Activated CD8-positive, alpha-beta memory T cell treated with anti-CD3 and anti-CD28 coated beads, Interleukin-2, amount 10 ng/mL, durations not matched to agents 7 days and 5 days (primary cell): ENCODE measurements around the gene TTLL12. TPM values are rescaled to one million over a fixed set of nuclear protein-coding genes. Genes with fewer than 3 reads are reported as not detected.

Source experiments
- ATAC-seq: fragments of 150-1000 bp; cut with Tn5 transposase; one replicate; pipeline ENCODE4 v1.10.0; 2021; ENCODE audit warnings: moderate library complexity
- CTCF ChIA-PET: fragments of 350-600 bp; sonication (Branson Sonifier 250); formaldehyde crosslinking; loops from one replicate; lab custom pipeline; 2021; ENCODE audit warnings: antibody characterized with exemption; lab: Charles Lee
- DNase-seq: peaks from one replicate; pipeline ENCODE4 v3.0.0-alpha.2; 2020
- H3K27ac Mint-ChIP-seq: one replicate; pipeline ENCODE4 v1.8.0; 2021; ENCODE audit warnings: mild to moderate bottlenecking, mixed read lengths
- H3K27me3 Mint-ChIP-seq: one replicate; pipeline ENCODE4 v1.8.0; 2021; ENCODE audit warnings: mixed read lengths
- H3K36me3 Mint-ChIP-seq: one replicate; pipeline ENCODE4 v1.8.0; 2021; ENCODE audit warnings: mild to moderate bottlenecking, mixed read lengths
- H3K4me1 Mint-ChIP-seq: one replicate; pipeline ENCODE4 v1.8.0; 2021; ENCODE audit warnings: mixed read lengths
- H3K4me3 Mint-ChIP-seq: one replicate; pipeline ENCODE4 v1.8.0; 2021; ENCODE audit warnings: mild to moderate bottlenecking, moderate library complexity, mixed read lengths
- H3K9me3 Mint-ChIP-seq: one replicate; pipeline ENCODE4 v1.8.0; 2022; ENCODE audit warnings: low read depth, mixed read lengths
- total RNA-seq, 2 experiments: library from RNA; stranded (reverse); gene quantifications; one replicate each; pipeline ENCODE4 v1.2.3, GENCODE V29; 2021

Gene TTLL12
- total RNA-seq, 2 experiments from 2014 or later, result 40.3 to 49.7 TPM

- H3K27me3 Mint-ChIP-seq, result no peaks in the 10 kb centered on the region
- no peak for ATAC-seq
- CTCF ChIA-PET, result no interaction called here
- H3K9me3 Mint-ChIP-seq, result no peaks in the 10 kb centered on the region
- H3K4me3 Mint-ChIP-seq, result no peak overlapping the region
- H3K4me1 Mint-ChIP-seq, result peaks cover 8% of the 10 kb centered on the region
- DNase-seq, result no peak
- peak overlapping the region; percentile 20 for H3K27ac Mint-ChIP-seq
- H3K36me3 Mint-ChIP-seq, result no peaks in the 10 kb centered on the region
Observed at GRCh38 chr22:43226377-43227238, 39.7 kb upstream of the TTLL12 start.

DNA sequence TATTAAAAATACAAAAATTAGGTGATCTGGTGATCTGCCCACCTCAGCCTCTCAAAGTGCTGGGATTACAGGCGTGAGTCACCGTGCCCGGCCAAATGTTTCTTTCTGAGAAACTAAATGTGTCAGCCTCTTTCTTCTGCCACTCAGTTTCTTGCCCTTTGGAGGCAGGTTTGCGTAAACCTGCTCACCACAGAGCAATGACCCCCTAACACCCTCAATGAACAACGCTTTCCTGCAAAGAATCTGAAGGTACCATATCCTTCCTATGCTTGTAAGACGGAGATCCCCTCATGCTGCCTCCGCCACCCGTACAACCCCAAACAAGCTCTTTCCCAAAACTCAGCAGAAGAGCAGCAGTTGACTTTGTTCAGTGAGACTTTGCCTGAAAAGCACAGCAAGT is 38.7 kb upstream of the TTLL12 start:
- no peaks in the 10 kb centered on the region for H3K9me3 Mint-ChIP-seq
- CTCF ChIA-PET, result interaction anchor here (1.4 kb wide), 1 partner anchor 48 kb away, joined by 4 read pairs; no protein-coding TSS in a partner anchor
- no peak for DNase-seq
- ATAC-seq, result no peak
- no peaks in the 10 kb centered on the region for H3K36me3 Mint-ChIP-seq
- H3K27ac Mint-ChIP-seq, result no peak overlapping the region
- peaks cover 5% of the 10 kb centered on the region for H3K4me1 Mint-ChIP-seq
- no peaks in the 10 kb centered on the region for H3K27me3 Mint-ChIP-seq
- H3K4me3 Mint-ChIP-seq, result no peak overlapping the region

- H3K4me3 Mint-ChIP-seq, result no peak overlapping the region
- no peaks in the 10 kb centered on the region for H3K9me3 Mint-ChIP-seq
- DNase-seq (no peak), ATAC-seq (no peak)
- no peaks in the 10 kb centered on the region for H3K27me3 Mint-ChIP-seq
- no peaks in the 10 kb centered on the region for H3K36me3 Mint-ChIP-seq
- H3K4me1 Mint-ChIP-seq, result peaks cover 5% of the 10 kb centered on the region
- CTCF ChIA-PET, result no interaction called here
- no peak overlapping the region for H3K27ac Mint-ChIP-seq
Observed at GRCh38 chr22:43222987-43223386, 36.1 kb upstream of the TTLL12 start.

DNA sequence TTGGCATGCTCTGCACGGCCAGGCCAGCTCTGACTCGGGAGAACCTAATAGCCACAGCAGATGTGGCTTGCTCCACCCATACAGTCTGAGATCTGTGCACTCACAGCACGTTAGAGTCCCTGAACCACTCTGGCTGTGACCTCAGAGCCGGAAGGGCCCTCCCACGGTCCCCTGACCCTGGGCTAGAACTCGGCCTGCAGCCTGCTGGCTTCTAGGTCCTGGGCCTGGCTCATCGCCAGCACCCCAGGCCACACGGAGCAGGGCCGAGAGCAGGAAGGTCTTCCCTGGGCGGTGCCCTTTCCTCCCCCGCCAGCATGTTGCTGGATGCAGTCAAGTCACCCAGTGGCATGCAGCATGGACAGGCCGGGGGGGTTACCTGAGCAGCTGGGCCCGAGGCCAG is 35.3 kb upstream of the TTLL12 start:
- Mint-ChIP-seq H3K9me3 (no peaks in the 10 kb centered on the region), H3K4me3 (no peak overlapping the region), H3K36me3 (no peaks in the 10 kb centered on the region), H3K27me3 (no peaks in the 10 kb centered on the region), H3K4me1 (peaks cover 5% of the 10 kb centered on the region), H3K27ac (no peak overlapping the region)
- CTCF ChIA-PET, result no interaction called here
- no peak for ATAC-seq
- no peak for DNase-seq

- Mint-ChIP-seq H3K27me3 (no peaks in the 10 kb centered on the region), H3K4me3 (no peak overlapping the region), H3K27ac (no peak overlapping the region), H3K36me3 (no peaks in the 10 kb centered on the region), H3K9me3 (no peaks in the 10 kb centered on the region), H3K4me1 (no peaks in the 10 kb centered on the region)
- CTCF ChIA-PET, result interaction anchor here (1.0 kb wide), 1 partner anchor 11 kb away, joined by 3 read pairs; no protein-coding TSS in a partner anchor
- DNase-seq, result no peak
- ATAC-seq, result peak; percentile 16
Observed at GRCh38 chr22:43220625-43221380, 33.9 kb upstream of the TTLL12 start.

DNA sequence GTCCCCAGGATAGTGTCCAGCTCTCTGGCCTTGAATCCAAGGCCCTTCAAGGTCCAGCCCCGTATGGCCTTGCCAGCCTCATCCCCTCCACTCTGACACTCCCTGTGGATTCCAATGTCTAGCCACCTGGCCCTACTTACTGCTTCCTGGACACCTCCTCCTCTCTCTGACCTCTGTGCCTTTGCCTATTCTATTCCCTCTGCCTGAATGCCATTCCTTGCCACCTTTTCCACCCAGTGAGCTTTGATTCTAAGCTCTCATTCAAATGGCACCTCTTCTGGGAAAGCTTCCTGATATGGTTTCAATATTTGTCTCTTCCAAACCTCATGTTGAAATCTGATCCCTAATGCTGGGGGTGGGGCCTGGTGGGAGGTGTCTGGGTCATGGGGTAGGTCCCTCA is 31.9 kb upstream of the TTLL12 start:
- DNase-seq (no peak), ATAC-seq (no peak)
- H3K27ac Mint-ChIP-seq, result no peak overlapping the region
- no peaks in the 10 kb centered on the region for H3K36me3 Mint-ChIP-seq
- CTCF ChIA-PET, result no interaction called here
- H3K4me1 Mint-ChIP-seq, result no peaks in the 10 kb centered on the region
- no peak overlapping the region for H3K4me3 Mint-ChIP-seq
- H3K27me3 Mint-ChIP-seq, result no peaks in the 10 kb centered on the region
- no peaks in the 10 kb centered on the region for H3K9me3 Mint-ChIP-seq

GRCh38 chr22:43217285-43218030 is 30.5 kb upstream of the TTLL12 start:
- Mint-ChIP-seq H3K4me3 (no peak overlapping the region), H3K27me3 (no peaks in the 10 kb centered on the region), H3K27ac (no peak overlapping the region), H3K9me3 (no peaks in the 10 kb centered on the region), H3K36me3 (no peaks in the 10 kb centered on the region), H3K4me1 (no peaks in the 10 kb centered on the region)
- CTCF ChIA-PET, result no interaction called here
- DNase-seq (no peak), ATAC-seq (no peak)

- Mint-ChIP-seq H3K9me3 (no peaks in the 10 kb centered on the region), H3K36me3 (no peaks in the 10 kb centered on the region), H3K27me3 (no peaks in the 10 kb centered on the region), H3K4me3 (no peak overlapping the region), H3K27ac (no peak overlapping the region), H3K4me1 (no peaks in the 10 kb centered on the region)
- no peak for ATAC-seq
- no peak for DNase-seq
- CTCF ChIA-PET, result no interaction called here
Observed at GRCh38 chr22:43216738-43217137, 29.8 kb upstream of the TTLL12 start.

DNA sequence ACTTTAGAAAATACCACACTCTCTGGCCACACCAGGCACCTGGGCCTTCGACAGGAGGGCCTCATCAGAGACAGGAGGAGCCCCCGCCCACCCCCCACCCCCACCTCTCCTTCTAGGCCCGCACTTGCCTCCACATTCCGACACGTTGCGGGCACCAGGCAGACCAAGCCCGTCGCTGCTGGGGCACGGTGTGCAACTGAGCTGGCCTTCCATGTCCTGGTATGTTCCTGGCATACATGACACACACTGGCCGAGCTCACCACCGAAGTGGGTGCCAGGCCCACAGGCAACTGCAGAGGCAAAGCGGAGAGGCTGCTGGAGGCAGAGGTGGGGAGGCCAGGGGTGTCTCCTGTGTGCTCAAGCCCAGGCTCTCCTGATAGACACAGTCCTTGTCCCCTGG is 27.0 kb upstream of the TTLL12 start:
- CTCF ChIA-PET, result no interaction called here
- H3K4me3 Mint-ChIP-seq, result no peak overlapping the region
- DNase-seq (no peak), ATAC-seq (no peak)
- no peaks in the 10 kb centered on the region for H3K4me1 Mint-ChIP-seq
- H3K36me3 Mint-ChIP-seq, result no peaks in the 10 kb centered on the region
- H3K27me3 Mint-ChIP-seq, result no peaks in the 10 kb centered on the region
- no peak overlapping the region for H3K27ac Mint-ChIP-seq
- no peaks in the 10 kb centered on the region for H3K9me3 Mint-ChIP-seq

GRCh38 chr22:43213051-43213450 is 26.1 kb upstream of the TTLL12 start:
- H3K36me3 Mint-ChIP-seq, result no peaks in the 10 kb centered on the region
- no peaks in the 10 kb centered on the region for H3K9me3 Mint-ChIP-seq
- CTCF ChIA-PET, result interaction anchor here (0.6 kb wide), 1 partner anchor 160 kb away, joined by 3 read pairs; no protein-coding TSS in a partner anchor
- no peaks in the 10 kb centered on the region for H3K4me1 Mint-ChIP-seq
- no peaks in the 10 kb centered on the region for H3K27me3 Mint-ChIP-seq
- DNase-seq (no peak), ATAC-seq (no peak)
- no peak overlapping the region for H3K4me3 Mint-ChIP-seq
- no peak overlapping the region for H3K27ac Mint-ChIP-seq

- no peak for ATAC-seq
- no peaks in the 10 kb centered on the region for H3K27me3 Mint-ChIP-seq
- no peaks in the 10 kb centered on the region for H3K9me3 Mint-ChIP-seq
- H3K4me1 Mint-ChIP-seq, result no peaks in the 10 kb centered on the region
- CTCF ChIA-PET, result no interaction called here
- no peak overlapping the region for H3K27ac Mint-ChIP-seq
- H3K36me3 Mint-ChIP-seq, result no peaks in the 10 kb centered on the region
- DNase-seq, result no peak
- H3K4me3 Mint-ChIP-seq, result no peak overlapping the region
Observed at GRCh38 chr22:43212434-43212952, 25.6 kb upstream of the TTLL12 start.

- no peaks in the 10 kb centered on the region for H3K27me3 Mint-ChIP-seq
- H3K4me1 Mint-ChIP-seq, result no peaks in the 10 kb centered on the region
- H3K36me3 Mint-ChIP-seq, result no peaks in the 10 kb centered on the region
- ATAC-seq (no peak), DNase-seq (no peak)
- no peak overlapping the region for H3K4me3 Mint-ChIP-seq
- CTCF ChIA-PET, result no interaction called here
- H3K9me3 Mint-ChIP-seq, result no peaks in the 10 kb centered on the region
- no peak overlapping the region for H3K27ac Mint-ChIP-seq
Observed at GRCh38 chr22:43211941-43212433, 25.1 kb upstream of the TTLL12 start.
